Urinary bladder (tissue), 4 donors: ENCODE results near the gene ZNF236. TPM values are rescaled to one million over a fixed set of nuclear protein-coding genes. Genes with fewer than 3 reads are reported as not detected.
"Not testable (repeated sequence)": the region's sequence is repeated elsewhere in the genome, so short reads cannot be mapped to it uniquely, and the experiment has no call there.

Experiments
- DNase-seq: peaks from one replicate; pipeline ENCODE4 v3.0.0-alpha.2; 2015; ENCODE audit errors: extremely low spot score
- H3K27ac ChIP-seq: one replicate; pipeline ENCODE4 v1.5.1; 2013; ENCODE audit warnings: low read depth, mild to moderate bottlenecking, moderate library complexity
- H3K36me3 ChIP-seq: one replicate; pipeline ENCODE4 v1.6.1; 2013; ENCODE audit warnings: mild to moderate bottlenecking, moderate library complexity; ENCODE audit not compliant: insufficient read depth
- H3K4me1 ChIP-seq: one replicate; pipeline ENCODE4 v1.6.1; 2013; ENCODE audit warnings: mild to moderate bottlenecking, moderate library complexity; ENCODE audit not compliant: insufficient read depth
- H3K4me3 ChIP-seq: one replicate; pipeline ENCODE4 v1.5.1; 2013; ENCODE audit warnings: low read depth, low read length
- WGBS: extraction: QIAGEN DNeasy Blood & Tissue Kit; methylation state at CpG from one replicate; pipeline ENCODE4 v1.1.7; 2013; 5-methylcytosine and 5-hydroxymethylcytosine counted together
- polyA plus RNA-seq: library from polyadenylated mRNA; stranded (reverse); fragments of 200-250 nt; gene quantifications from one replicate; pipeline ENCODE4 v1.2.3, GENCODE V29; 2013
- small RNA-seq: library from RNA; depleted of rRNA; stranded (forward); fragments of <200 nt; gene quantifications from one replicate; pipeline ENCODE3, GENCODE V24; 2014
- total RNA-seq: library from RNA; depleted of rRNA; stranded (reverse); fragments of >200 nt; gene quantifications from one replicate; pipeline ENCODE4 v1.2.3, GENCODE V29; 2014
- donor health status: healthy with polysubstance abuse.
- donor health status: healthy.

Gene ZNF236
- total and polyA plus RNA-seq, 2 donors = 4.0 to 24.7 TPM

- Histone ChIP-seq H3K36me3 (no peaks in the 10 kb centered on the region), H3K4me3 (no peak overlapping the region), H3K27ac (no peak overlapping the region), H3K4me1 (no peaks in the 10 kb centered on the region)
- WGBS = 85% methylated on average over 6 of the region's 6 CpGs
- no peak for DNase-seq
These were observed 195.0 kb downstream of the ZNF236 start for GRCh38 chr18:77017355-77017754.

- H3K27ac ChIP-seq, H3K36me3 ChIP-seq, DNase-seq, H3K4me3 ChIP-seq, H3K4me1 ChIP-seq: not testable (repeated sequence)
These were observed 196.3 kb downstream of the ZNF236 start for GRCh38 chr18:77018650-77019049.

- Histone ChIP-seq H3K36me3 (no peaks in the 10 kb centered on the region), H3K4me3 (no peak overlapping the region), H3K4me1 (no peaks in the 10 kb centered on the region), H3K27ac (no peak overlapping the region)
- 96% methylated on average over 9 of the region's 9 CpGs for WGBS
- no peak for DNase-seq
These were observed 197.3 kb downstream of the ZNF236 start for GRCh38 chr18:77019641-77020040.

Small RNA genes lying within 50 kb of the gene (small RNA-seq; reads per million reads assigned to genes)
- gene RF00017 (not detected), gene RNU6-346P (not detected)
